GM21528 (cell line): Measurements from ENCODE around the gene PHF21A.
A peak's percentile ranks its signal among the peaks of the same experiment; 100 is the strongest.

ENCODE experiments used
- ATAC-seq: cut with Tn5 transposase; IDR thresholded peaks from one replicate; pipeline ENCODE4 v1.9.1; 2021; ENCODE audit warnings: mild to moderate bottlenecking, moderate library complexity; ENCODE audit not compliant: unreplicated experiment, low FRiP score

PHF21A gene

DNA sequence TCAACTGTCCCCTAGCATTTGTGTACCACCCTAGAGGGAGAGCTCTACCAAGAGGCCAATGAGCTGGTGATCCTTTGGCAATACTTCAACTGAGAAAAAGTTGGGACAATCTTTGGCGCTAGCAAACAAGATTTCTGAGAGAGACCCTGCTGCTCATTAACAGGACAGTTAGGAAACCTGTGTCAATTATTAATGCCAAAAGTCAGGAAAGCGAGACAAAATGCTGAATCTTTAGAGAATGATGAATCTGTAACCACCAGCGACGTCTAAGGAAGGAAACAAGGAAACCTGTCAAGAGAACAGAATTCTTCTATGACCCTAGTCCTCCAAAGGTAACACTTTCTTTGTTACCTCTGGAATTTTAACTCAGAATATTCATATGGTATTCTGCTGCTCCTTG is 178.9 kb downstream of the PHF21A start:
- ATAC-seq = no peak

DNA sequence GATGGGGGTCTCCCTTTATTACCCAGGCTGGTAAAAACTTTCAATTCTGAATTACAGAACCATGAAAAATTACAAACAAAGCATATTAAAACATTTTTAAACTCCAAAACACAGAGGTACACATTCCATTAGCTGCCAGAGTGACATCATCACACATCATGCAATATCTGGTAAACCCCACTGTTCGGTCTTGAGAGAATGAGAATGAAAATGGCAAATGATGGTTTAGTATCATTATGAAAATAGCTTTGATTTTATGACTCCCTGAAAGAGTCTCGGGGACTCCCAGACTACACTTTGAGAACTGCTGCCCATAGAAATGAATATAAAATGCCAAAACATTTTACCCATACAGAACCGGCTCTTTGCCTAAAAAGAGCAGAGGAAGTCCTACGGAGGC is 180.0 kb downstream of the PHF21A start:
- no peak for ATAC-seq

- no peak for ATAC-seq
These were observed 181.4 kb downstream of the PHF21A start for GRCh38 chr11:45939836-45940235.

- ATAC-seq = no peak
These were observed 183.3 kb downstream of the PHF21A start for GRCh38 chr11:45937916-45938315.

DNA sequence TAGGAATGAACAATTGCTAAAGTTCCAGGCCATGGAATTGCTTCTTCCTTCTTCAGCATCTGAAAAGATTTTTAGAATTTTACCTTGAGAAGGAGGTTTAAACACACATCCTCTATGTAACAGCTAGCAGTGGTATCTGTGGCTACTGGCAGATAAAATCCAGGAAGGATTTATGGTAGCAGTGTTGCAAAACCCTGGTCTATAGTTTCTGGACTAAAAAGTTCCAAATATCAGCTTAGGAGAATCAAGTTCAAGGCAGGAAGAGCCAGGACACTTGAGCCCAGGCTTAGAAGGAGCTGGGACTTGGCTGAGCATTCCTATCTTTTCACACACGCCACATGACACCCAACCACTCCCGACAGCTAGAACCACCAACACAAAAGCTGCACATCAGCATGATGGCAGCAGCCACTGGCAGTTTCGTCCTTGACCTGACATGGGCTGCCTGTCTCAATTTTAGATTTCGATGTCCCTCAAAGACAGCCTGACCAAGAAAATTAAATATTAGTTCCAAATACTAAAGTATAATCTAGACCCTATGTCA is 184.7 kb downstream of the PHF21A start:
- ATAC-seq = no peak

GRCh38 chr11:45935349-45936064 is 185.7 kb downstream of the PHF21A start:
- ATAC-seq = no peak

DNA sequence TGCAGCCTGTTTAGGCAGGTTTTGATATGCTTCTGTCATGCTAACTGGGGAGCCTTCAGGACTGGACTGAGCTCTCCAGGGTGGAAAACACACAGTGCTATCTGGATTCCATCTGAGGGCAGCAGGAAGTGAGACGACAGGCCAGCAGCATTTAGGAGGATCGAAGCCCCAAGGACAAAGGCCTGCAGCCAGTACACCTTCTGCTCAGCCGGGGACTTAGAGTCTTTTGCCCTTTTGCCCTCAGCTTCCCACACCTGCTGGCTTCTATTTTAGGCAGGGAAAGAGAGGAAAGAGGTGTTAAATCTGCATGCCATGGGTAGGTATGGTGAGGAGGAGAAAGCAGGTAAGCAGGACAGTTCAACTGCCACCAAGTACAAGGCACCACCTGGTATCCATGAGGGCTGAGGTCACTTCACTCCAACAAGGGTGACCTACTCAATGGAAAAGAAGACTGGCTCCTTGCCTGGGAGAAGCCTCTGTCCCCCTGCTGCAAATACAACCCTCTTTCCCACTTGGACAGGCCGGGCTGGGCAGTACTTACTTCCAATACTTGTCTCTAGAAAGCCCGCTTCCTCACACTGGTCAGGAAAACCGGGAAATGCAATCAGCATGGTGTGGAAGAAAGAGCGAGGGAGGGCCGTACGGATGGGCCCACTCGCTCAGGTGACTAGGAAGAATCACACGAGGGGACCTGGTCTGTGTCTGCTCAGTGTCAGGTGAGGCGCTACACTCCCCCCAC is 186.5 kb downstream of the PHF21A start:
- no peak for ATAC-seq

- no peak for ATAC-seq
These were observed 187.2 kb downstream of the PHF21A start for GRCh38 chr11:45933846-45934579.

- no peak for ATAC-seq
These were observed 188.0 kb downstream of the PHF21A start for GRCh38 chr11:45933131-45933831.

- no peak for ATAC-seq
These were observed 189.0 kb downstream of the PHF21A start for GRCh38 chr11:45932217-45932616.

GRCh38 chr11:45931739-45932138 is 189.5 kb downstream of the PHF21A start:
- no peak for ATAC-seq

- ATAC-seq = no peak
These were observed 190.2 kb downstream of the PHF21A start for GRCh38 chr11:45930951-45931570.

GRCh38 chr11:45930031-45930794 is 191.0 kb downstream of the PHF21A start:
- ATAC-seq = peak; percentile 90

- ATAC-seq = peak; percentile 15
These were observed 191.7 kb downstream of the PHF21A start for GRCh38 chr11:45929486-45930030.

- ATAC-seq = no peak
These were observed 192.6 kb downstream of the PHF21A start for GRCh38 chr11:45928535-45929215.

DNA sequence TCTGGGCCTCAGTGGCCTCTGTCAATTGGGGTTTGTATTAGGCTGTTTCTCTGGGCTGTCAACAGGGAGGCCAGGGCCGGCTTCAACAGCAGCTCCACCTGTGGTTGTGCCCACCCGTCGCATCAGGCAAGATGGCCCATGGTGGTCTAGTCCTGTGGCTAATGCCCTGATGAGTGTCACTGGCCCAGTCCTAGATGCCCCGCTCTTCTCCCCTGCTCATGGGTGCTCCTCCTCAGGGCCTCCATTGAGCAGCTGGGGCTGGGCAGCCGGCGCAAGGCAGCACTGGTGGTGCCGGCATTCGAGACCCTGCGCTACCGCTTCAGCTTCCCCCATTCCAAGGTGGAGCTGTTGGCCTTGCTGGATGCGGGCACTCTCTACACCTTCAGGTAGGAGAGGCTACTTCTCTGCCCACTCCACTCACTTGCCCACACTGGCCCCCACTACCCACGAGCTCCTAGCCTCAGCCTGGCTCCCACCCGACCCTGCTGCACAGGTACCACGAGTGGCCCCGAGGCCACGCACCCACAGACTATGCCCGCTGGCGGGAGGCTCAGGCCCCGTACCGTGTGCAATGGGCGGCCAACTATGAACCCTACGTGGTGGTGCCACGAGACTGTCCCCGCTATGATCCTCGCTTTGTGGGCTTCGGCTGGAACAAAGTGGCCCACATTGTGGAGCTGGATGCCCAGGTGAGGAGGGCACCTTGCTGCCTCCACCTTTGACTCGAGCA is 193.4 kb downstream of the PHF21A start:
- ATAC-seq = no peak

- no peak for ATAC-seq
These were observed 193.9 kb downstream of the PHF21A start for GRCh38 chr11:45927332-45927683.
